HEK293T (cell line): ENCODE measurements around the gene ITFG2.
A peak's percentile ranks its signal among the peaks of the same experiment; 100 is the strongest.

ENCODE experiments used
- CTCF ChIA-PET: fragments of 350-600 bp; formaldehyde crosslinking; extraction: SDS; loops from one replicate; lab custom pipeline; 2021; ENCODE audit warnings: antibody characterized with exemption, inconsistent platforms; lab: Yijun Ruan, JAX
- POLR2A ChIA-PET: fragments of 350-600 bp; formaldehyde crosslinking; extraction: SDS; loops from one replicate; lab custom pipeline; 2020; ENCODE audit warnings: antibody characterized with exemption, inconsistent platforms; lab: Yijun Ruan, JAX
- DNase-seq: peaks from one replicate; pipeline ENCODE4 v3.0.0; 2012; ENCODE audit warnings: mixed read lengths; ENCODE audit errors: extremely low spot score
- ARNT ChIP-seq: fragments of 450-650 bp; IDR thresholded peaks from 2 replicates; pipeline ENCODE4 v1.6.1; 2017; ENCODE audit warnings: mild to moderate bottlenecking
- BHLHE40 ChIP-seq: fragments of 450-650 bp; IDR thresholded peaks from 2 replicates; pipeline ENCODE4 v1.6.1; 2016; ENCODE audit warnings: mild to moderate bottlenecking, moderate library complexity, borderline replicate concordance
- CTBP1 ChIP-seq: fragments of 450-650 bp; IDR thresholded peaks from 2 replicates; pipeline ENCODE4 v1.6.1; 2016; ENCODE audit warnings: borderline replicate concordance
- ELF4 ChIP-seq: fragments of 450-650 bp; IDR thresholded peaks from 2 replicates; pipeline ENCODE4 v1.6.1; 2017; ENCODE audit warnings: antibody characterized with exemption
- FOXA1 ChIP-seq: fragments of 450-650 bp; IDR thresholded peaks from 2 replicates; pipeline ENCODE4 v1.6.1; 2016; ENCODE audit warnings: mild to moderate bottlenecking
- FOXK2 ChIP-seq: fragments of 450-650 bp; IDR thresholded peaks from 2 replicates; pipeline ENCODE4 v1.6.1; 2016; ENCODE audit warnings: mild to moderate bottlenecking
- FOXM1 ChIP-seq: fragments of 450-650 bp; IDR thresholded peaks from 2 replicates; pipeline ENCODE4 v1.6.1; 2017; ENCODE audit warnings: mild to moderate bottlenecking, borderline replicate concordance
- HDGF ChIP-seq: fragments of 450-650 bp; IDR thresholded peaks from 2 replicates; pipeline ENCODE4 v1.6.1; 2017; ENCODE audit warnings: antibody characterized with exemption, borderline replicate concordance
- L3MBTL2 ChIP-seq: fragments of 450-650 bp; conservative IDR thresholded peaks from 2 replicates; pipeline ENCODE4 v1.6.1; 2016; ENCODE audit warnings: mild to moderate bottlenecking
- LEF1 ChIP-seq: fragments of 450-650 bp; IDR thresholded peaks from 2 replicates; pipeline ENCODE4 v1.6.1; 2017; ENCODE audit warnings: mild to moderate bottlenecking, borderline replicate concordance
- NFRKB ChIP-seq: fragments of 450-650 bp; IDR thresholded peaks from 2 replicates; pipeline ENCODE4 v1.6.1; 2016; ENCODE audit warnings: mild to moderate bottlenecking, moderate library complexity
- PKNOX1 ChIP-seq: fragments of 450-650 bp; IDR thresholded peaks from 2 replicates; pipeline ENCODE4 v1.6.1; 2016
- SP1 ChIP-seq: fragments of 450-650 bp; IDR thresholded peaks from 2 replicates; pipeline ENCODE4 v1.6.1; 2017
- SUZ12 ChIP-seq: fragments of 450-650 bp; IDR thresholded peaks from 2 replicates; pipeline ENCODE4 v1.6.1; 2016; ENCODE audit warnings: mild to moderate bottlenecking
- TARDBP ChIP-seq: fragments of 450-650 bp; IDR thresholded peaks from 2 replicates; pipeline ENCODE4 v1.6.1; 2016
- ZNF384 ChIP-seq: fragments of 450-650 bp; IDR thresholded peaks from 2 replicates; pipeline ENCODE4 v1.6.1; 2016

The ITFG2 gene

GRCh38 chr12:2811801-2812200 is 667 bp upstream of the ITFG2 start:
- no peak for DNase-seq
- no peak for TF ChIP-seq L3MBTL2
- TF ChIP-seq BHLHE40, result no peak
- TF ChIP-seq CTBP1, result no peak
- TF ChIP-seq TARDBP, result no peak
- no peak for TF ChIP-seq ZNF384
- TF ChIP-seq FOXM1, result no peak
- TF ChIP-seq FOXA1, result no peak
- TF ChIP-seq ARNT, result no peak
- no peak for TF ChIP-seq HDGF
- no peak for TF ChIP-seq SP1
- no peak for TF ChIP-seq ELF4
- ChIA-PET POLR2A (interaction anchor here (0.6 to 2.9 kb wide), 3 partner anchors 9 to 16 kb away, joined by 3 to 11 read pairs (median 8); no protein-coding TSS in a partner anchor), CTCF (no interaction called here)

DNA sequence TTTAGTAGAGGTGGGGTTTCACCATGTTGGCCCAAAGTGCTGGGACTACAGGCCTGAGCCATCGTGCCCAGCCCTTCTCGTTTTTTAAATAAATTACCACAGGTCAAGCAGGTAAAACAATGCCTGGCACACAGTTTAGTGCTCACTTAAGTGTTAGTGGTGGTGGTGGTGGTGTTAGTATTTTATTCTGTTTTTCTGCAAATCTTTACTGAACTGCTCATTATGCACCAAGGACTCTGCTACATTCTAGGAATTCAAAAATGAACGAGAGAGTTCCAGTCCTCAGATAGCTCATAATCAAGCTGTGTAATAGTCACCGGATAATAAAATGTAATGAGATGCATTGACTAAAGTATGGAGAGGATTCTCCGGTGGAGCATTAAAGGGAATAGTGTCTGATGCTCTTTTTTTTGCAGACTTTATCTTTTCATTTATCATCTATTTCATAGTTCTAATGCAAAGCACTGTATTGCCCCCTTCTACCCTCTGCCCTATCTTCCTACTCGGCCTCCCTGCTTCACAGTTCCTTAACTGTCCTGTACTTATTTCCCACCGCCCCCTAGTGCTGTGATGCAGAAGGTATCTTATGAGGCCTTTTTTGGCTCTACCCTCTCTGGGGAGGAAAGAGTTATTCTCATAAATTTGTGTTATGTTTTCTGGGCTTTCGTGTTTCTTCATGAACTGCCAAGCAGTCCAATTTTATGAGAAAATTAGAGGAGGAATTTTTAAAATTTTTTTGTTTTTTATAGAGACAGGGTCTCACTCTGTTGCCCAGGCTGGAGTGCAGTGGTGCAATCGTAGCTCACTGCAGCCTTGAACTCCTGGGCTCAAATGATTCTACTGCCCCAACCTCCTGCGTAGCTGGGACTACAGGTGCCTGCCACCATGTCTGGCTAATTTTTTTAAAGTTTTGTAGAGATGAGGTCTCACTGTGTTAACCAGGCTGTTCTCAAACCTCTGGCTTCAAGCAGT is 1.0 kb downstream of the ITFG2 start:
- POLR2A ChIA-PET, result interaction anchor here (1.1 to 2.9 kb wide), 10 partner anchors 8 to 32 kb away, joined by 3 to 11 read pairs (median 4); partner anchors contain the start of genes FKBP4 and NRIP2
- DNase-seq, result peak; percentile 65
- TF ChIP-seq ZNF384 (no peak), LEF1 (no peak), PKNOX1 (no peak), FOXM1 (no peak), FOXA1 (no peak), CTBP1 (no peak), NFRKB (no peak), L3MBTL2 (no peak), SUZ12 (no peak), ARNT (no peak), SP1 (no peak), TARDBP (no peak), HDGF (no peak), BHLHE40 (no peak), FOXK2 (no peak), ELF4 (no peak)
- CTCF ChIA-PET, result interaction anchor here (0.6 to 2.1 kb wide), 3 partner anchors 29 to 74 kb away, joined by 3 to 8 read pairs (median 3); no protein-coding TSS in a partner anchor

- ChIA-PET POLR2A (no interaction called here), CTCF (no interaction called here)
These were observed 7.3 kb downstream of the ITFG2 start for GRCh38 chr12:2819810-2820209.

GRCh38 chr12:2820432-2820831 is 8.0 kb downstream of the ITFG2 start:
- ChIA-PET POLR2A (interaction anchor here (1.5 kb wide), 1 partner anchor 17 kb away, joined by 3 read pairs; no protein-coding TSS in a partner anchor), CTCF (no interaction called here)
- no peak for DNase-seq
- TF ChIP-seq CTBP1, result no peak
- TF ChIP-seq BHLHE40, result no peak
- no peak for TF ChIP-seq NFRKB
- no peak for TF ChIP-seq FOXA1
- TF ChIP-seq TARDBP, result no peak
- no peak for TF ChIP-seq ELF4
- no peak for TF ChIP-seq L3MBTL2
- TF ChIP-seq FOXM1, result no peak

More at GRCh38 chr12:2819810-2820209, 7.3 kb downstream of the ITFG2 start:
- TF ChIP-seq ZNF384 (no peak), PKNOX1 (no peak), ARNT (no peak), HDGF (no peak), SUZ12 (no peak), LEF1 (no peak), BHLHE40 (no peak), ELF4 (no peak), TARDBP (no peak), FOXM1 (no peak), SP1 (no peak), FOXA1 (no peak), FOXK2 (no peak), L3MBTL2 (no peak), NFRKB (no peak), CTBP1 (no peak)
- no peak for DNase-seq

DNA sequence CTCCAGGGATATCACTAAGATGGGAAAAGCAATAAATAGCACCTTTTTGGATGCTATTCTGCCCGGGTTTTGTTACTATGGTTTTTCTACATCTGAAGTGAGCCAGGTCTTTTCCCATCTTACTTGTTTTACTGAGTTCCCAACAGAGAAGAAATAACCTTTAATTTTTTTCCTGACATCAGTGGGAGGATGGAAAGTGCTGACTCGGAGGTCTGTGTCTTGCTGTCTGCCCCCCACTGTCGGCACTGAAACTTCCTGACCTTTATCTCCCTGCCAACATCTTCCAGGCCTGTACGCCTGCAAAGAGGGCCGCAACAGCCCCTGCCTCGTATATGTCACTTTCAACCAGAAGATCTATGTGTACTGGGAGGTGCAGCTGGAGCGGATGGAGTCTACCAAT is 11.0 kb downstream of the ITFG2 start:
- no peak for TF ChIP-seq TARDBP
- no peak for TF ChIP-seq L3MBTL2
- no peak for TF ChIP-seq FOXA1
- TF ChIP-seq ZNF384, result no peak
- no peak for TF ChIP-seq ARNT
- no peak for TF ChIP-seq NFRKB
- TF ChIP-seq PKNOX1, result no peak
- no peak for TF ChIP-seq CTBP1
- no peak for TF ChIP-seq LEF1
- no peak for TF ChIP-seq BHLHE40
- no peak for TF ChIP-seq ELF4
- CTCF ChIA-PET, result interaction anchor here (0.6 kb wide), 1 partner anchor 83 kb away, joined by 3 read pairs; no protein-coding TSS in a partner anchor
- POLR2A ChIA-PET, result no interaction called here
- DNase-seq, result no peak

DNA sequence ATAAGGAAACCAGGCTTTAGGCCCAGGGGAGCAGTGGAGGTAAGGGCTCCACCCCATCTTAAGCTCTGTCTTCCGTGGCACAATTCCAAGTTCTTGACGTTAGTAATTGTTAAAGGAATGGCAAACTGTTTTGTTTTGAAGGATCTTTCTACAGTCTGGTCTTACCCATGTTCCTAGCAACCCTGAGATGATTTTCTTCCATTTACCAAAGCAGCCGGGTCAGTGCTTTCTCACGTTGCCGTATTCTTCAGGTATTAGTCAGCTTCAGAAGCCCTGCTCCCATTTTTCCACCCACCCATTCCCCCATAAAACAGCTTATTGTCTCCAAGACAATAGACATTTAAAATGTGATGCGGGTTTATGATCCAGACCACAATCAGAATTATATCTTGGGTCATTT is 12.1 kb downstream of the ITFG2 start:
- DNase-seq, result no peak
- ChIA-PET CTCF (no interaction called here), POLR2A (no interaction called here)
- no peak for TF ChIP-seq FOXM1
- no peak for TF ChIP-seq FOXA1
